ENCODE results near the gene VEGFB. TPM values are rescaled to one million over a fixed set of nuclear protein-coding genes. Genes with fewer than 3 reads are reported as not detected.

VEGFB gene
- total RNA-seq, 1 donor from 2014 or later: 20.4 TPM

DNA sequence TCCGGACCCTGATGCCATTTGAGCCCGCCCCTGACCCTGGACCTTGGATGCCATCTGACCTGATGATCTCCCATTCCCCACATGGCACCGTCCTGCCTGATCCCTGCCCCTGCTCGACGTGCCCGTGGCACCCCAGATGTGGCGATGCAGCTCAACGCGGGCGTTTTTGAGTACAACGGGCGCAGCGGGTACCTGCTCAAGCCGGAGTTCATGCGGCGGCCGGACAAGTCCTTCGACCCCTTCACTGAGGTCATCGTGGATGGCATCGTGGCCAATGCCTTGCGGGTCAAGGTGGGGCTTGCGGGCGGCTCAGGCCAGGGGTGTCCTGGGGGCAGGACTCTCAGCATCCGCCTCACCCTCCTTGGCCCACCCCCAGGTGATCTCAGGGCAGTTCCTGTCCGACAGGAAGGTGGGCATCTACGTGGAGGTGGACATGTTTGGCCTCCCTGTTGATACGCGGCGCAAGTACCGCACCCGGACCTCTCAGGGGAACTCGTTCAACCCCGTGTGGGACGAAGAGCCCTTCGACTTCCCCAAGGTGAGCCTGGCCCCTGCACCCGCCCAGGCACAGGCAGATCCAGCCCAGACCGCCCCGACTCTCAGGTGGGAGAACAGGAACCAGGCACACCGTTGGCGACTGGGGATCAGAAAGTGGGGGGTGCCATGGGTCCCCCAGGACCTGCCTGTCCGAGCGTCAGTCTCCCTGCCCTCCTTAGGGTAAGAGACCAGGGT lies 28.1 kb downstream of the VEGFB start:
- DNase-seq: no peak

GRCh38 chr11:64263021-64263946 lies 28.9 kb downstream of the VEGFB start:
- DNase-seq: peak; percentile 89

DNA sequence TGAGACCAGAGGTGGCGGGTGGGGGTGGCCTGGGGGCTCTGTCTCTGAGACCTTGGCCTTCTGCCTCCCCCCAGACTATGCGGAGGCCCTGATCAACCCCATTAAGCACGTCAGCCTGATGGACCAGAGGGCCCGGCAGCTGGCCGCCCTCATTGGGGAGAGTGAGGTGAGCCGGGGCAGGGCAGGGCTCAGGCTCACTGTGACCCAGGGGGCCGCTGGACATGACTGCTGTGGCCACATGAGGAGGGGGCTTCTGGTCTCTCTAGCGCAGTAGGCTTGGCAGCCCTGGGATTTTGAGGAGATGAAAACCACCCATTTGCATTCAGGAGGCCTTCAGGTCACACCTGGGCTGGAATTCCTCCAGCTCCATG lies 29.5 kb downstream of the VEGFB start:
- DNase-seq: no peak

DNA sequence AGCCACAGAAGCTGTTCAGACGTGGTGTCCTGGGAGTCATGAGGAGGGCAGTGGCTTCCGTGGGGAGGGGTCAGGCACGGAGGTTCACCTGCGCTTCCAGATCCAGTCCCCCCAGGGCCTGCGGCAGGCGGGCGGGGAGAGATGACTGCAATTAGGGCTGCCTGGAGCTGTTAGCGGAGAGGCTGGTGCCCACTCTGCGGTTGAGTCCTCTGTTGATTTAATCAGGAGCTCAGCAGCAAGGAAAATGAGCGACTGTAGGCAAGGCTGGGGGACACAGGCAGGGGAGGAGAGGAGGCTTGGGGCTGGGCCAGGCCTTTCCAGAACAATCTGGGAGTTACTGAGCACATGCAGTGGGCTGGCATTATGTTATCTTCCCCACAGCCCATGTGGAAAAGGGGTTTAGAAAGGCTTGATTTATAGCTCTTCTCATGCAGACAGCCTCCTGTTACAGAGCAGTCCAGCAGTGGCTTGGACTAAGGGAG lies 30.0 kb downstream of the VEGFB start:
- no peak for DNase-seq

DNA sequence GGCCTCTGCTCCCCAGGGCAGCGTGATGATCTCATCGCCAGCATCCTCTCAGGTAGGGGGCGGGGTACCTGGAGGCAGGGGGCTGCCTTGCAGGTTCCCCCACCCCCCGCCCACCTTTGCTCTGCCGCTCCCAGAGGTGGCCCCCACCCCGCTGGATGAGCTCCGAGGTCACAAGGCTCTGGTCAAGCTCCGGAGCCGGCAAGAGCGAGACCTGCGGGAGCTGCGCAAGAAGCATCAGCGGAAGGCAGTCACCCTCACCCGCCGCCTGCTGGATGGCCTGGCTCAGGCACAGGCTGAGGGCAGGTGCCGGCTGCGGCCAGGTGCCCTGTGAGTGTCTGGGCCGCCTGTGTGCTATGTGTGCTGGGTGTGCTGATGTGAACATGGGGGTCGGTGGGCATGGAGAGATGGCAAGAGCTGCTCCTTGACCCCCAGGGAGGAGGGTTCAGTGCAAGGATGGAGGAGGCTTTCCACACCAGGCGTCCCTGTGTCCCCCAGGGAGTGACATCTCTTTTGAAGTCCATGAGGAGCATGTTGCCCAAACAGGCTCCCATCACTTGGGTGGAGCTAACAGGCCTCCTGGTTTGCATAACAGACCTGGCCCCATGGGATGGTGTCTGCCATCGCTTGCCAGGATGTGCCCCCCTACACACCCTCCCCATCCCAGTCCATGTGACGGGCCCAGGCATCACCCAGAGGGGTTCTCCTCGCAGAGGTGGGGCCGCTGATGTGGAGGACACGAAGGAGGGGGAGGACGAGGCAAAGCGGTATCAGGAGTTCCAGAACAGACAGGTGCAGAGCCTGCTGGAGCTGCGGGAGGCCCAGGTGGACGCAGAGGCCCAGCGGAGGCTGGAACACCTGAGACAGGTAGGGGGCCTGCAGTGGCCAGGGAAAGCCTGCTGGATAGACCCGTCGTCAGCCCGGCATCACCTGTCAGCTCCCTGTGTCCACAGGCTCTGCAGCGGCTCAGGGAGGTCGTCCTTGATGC lies 31.1 kb downstream of the VEGFB start:
- no peak for DNase-seq

DNA sequence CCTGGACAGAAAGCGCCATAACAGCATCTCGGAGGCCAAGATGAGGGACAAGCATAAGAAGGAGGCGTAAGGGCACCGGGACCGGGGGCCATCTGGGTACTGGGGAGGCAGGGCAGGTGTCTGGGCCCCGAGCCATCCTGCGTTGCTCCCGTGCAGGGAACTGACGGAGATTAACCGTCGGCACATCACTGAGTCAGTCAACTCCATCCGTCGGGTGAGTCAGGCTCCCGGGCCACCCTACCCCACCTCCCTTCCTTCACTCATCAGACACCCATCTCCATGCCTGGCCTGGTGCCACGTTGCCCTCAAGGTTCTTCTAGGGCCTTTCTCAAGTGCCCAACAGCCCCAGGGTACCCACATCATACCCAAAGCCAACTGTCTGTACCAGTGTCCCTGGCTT lies 32.0 kb downstream of the VEGFB start:
- DNase-seq: peak; percentile 39

GRCh38 chr11:64267207-64267945 lies 33.0 kb downstream of the VEGFB start:
- peak; percentile 25 for DNase-seq

GRCh38 chr11:64268025-64268892 lies 33.9 kb downstream of the VEGFB start:
- DNase-seq: peak; percentile 66

DNA sequence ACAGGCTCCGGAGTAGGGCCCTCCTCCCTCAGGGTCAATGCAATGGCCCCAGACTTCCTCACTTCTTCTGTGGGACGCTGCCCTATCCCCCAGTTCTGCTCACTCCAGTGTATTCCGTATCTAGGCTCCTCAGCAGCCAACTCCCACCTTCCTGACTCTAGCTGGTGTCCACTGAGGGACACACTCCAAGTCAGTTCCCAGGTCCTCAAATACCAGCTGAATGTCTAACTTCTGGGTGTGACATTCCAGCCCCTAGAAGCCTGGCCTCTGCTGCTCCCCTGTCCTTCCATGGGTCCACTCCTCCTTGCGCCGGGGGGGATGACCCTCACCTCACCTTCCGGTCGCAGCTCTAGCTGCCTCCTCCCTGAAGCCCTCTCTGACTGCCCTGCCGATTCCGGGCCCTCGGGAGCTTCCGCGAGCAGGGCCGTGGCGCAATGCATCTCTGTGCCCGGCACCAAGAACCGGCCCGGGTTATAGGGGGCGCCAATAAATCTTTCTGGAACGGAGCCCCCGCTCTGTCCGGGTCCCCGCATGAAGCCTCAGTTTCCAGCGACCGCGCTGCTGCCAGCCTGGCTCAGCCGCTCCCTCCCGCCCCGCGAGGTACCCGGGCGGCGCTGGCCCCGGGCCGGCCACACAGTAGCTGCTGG lies 34.6 kb downstream of the VEGFB start:
- DNase-seq: peak; percentile 63

- peak; percentile 100 for DNase-seq
Observed at GRCh38 chr11:64269540-64270220, 35.3 kb downstream of the VEGFB start.

DNA sequence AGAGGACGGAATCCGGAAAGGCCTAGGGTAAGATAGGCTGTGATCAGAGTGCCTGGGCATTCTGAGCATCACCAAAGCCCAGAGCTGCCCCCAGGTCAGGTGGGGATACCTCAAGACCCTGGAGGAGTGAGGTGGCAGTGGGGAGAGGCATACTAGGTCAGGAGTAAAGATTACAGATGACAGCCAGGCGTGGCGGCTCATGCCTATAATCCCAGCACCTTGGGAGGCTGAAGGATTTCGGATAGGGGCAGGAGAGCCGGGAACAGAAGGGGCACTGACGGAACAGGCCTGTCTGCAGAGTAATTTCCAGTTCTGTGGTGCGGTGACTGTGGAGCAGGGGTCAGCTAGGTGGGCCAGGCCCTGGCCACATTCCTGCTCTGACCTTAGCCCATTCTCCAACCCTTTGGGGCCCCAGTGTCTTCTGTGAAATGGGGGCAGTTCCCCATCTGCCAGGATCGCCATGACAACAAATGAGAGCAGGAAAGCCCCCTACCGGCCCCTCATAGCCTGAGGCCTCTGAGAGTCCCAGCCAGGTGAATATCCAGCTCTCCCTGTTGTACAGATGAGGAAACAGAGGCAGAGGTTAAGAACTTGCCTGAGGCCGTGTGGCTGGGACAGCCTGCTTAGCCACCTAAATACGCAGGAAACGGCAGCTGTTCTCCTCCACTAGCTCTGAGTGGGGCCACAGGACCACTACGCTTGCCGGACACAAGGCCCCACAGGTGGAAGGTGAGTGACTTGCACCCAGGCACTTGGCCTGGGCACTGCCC lies 40.8 kb downstream of the VEGFB start:
- DNase-seq: no peak

DNA sequence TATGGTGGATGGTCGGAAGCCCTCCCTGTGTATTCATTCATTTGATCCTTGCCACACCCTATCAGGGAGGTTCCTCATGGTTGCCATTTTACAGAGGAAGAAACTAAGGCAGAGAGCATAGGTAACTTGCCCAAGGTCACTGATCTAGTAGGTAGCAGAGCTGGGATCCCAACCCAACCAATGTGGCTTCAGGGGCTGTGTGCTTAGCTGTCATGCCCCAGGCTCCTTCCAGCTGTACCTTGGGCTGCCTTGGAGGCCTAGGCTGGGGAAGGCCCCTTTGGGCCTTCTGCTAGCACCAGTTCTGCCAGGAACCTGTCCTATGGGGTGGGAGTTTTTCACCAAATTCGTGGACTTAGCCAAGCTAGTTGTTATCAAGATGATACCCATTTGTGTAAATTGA lies 41.5 kb downstream of the VEGFB start:
- DNase-seq: no peak

DNA sequence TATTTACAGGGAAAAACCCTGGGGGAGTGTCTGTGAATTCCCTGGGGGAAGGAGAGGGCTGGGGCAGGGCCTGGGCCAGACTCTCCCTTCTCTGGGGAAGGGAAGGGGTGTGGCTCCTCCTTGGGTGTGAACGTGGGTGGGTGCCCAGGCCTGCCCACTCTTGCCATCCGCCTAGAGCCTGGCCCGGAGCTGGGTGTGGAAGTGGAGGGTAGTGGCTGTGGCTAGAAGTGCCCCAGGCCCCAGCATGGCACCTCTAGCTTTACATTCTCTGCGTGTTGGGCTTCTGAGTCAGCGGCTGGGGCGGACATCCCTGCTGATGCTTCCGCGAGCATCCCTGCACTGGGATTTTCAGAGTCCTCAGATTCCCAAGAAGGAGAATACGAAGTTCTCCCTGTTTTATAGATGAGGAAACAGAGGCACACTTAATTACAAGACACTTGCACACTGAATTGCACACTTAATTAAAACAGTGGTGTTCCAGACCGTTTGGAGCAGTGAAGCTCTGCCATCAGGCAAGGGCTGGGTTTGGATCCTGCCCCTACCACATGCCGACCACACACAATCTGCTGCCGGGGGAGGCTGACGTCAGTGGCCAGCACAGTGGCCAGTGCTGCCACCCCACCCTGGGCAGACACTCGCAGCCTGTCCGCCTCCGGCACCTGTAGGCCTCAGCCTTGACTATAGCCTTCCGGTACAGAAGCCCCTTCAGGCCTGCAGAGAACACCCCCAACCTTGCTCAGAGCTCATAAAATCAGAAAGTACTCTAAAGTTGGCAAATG lies 42.5 kb downstream of the VEGFB start:
- no peak for DNase-seq

DNA sequence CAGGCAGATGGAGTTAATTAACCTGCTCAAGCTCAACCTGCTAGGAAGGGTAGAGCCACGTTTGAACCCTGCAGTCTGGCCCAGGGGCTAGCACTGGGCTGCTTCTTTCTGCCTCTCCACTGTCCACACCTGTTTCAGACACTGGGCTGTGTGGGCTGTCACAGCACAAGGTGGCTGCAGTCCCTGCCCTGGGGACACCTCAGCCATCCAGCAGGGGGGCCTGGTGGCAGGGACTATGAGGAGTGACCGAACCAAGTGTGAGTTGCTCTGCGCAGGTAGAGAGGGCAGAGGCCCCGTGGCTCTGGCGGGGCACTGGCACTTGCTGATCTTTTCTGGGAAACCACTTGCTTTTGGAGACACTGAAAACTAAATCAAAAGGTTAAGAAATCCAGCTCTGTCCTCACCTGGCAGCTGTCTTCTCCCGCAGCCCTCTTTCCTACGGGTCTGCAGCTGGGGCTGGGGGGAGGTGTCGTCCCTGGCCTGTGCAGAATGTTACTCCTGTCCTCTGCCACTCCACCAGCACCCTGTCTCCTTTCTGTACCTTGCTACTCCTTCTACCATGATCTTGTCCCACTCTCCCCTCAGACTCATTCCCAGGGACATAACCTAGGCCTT lies 44.3 kb downstream of the VEGFB start:
- DNase-seq: no peak

DNA sequence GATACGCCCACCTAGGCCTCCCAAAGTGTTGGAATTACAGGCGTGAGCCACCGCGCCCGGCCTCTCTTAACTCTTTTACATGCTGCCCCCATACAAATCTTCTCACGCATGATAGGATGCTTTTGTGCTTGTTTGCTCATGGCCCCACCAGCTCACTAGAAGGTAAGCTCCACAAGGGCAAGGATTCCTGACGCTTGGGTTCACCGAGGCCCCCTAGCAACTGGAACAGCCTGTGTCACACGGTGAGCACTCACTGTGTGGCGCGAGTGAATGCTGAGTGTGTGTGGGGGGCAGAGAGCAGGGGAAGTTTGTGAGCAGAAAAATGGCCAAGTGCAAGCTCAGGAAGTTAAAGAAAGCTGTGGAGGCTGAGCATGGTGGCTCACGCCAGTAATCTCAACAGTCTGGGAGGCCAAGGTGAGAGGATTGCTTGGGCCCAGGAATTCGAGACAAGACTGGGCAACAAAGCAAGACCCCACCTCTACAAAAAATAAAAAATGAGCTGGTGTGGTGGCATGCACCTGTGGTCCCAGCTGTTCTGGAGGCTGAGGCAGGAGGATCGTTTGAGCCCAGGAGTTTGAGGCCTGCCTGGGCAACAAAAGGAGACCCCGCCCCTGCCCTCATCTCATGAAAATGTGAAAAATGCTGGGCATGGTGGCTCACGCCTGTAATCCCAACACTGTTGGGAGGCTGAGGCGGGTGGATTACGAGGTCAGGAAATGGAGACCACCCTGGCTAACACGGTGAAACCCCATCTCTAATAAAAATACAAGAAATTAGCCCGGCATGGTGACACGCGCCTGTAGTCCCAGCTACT lies 47.8 kb downstream of the VEGFB start:
- no peak for DNase-seq

- no peak for DNase-seq
Observed at GRCh38 chr11:64283092-64283491, 48.7 kb downstream of the VEGFB start.
